ENCODE measurements around the gene CASP3.

CASP3 gene

GRCh38 chr4:184645904-184646610, 3.2 kb downstream of the CASP3 start:
- H4K20me1 ChIP-seq (ENCODE audit: insufficient read depth, low read length): peaks cover 50% of the 10 kb centered on the region
- H3K27ac ChIP-seq (ENCODE audit: low read length): no peak overlapping the region
- H3K4me2 ChIP-seq (ENCODE audit: insufficient read depth, low read length): 0 out of 2 replicates have a peak overlapping the region, but pooled peaks have one; percentile 93
- H3K4me1 ChIP-seq (ENCODE audit: insufficient read depth, low read length): peaks cover 40% of the 10 kb centered on the region
- H3K9ac ChIP-seq (ENCODE audit: low read depth, low read length): no peak overlapping the region
- peaks cover 52% of the 10 kb centered on the region for H3K36me3 ChIP-seq (ENCODE audit: insufficient read depth, low read length)
- no peak for DNase-seq
- H3K79me2 ChIP-seq (ENCODE audit: insufficient read depth, low read length): peaks cover 91% of the 10 kb centered on the region
- H3K4me3 ChIP-seq (ENCODE audit: low read depth in 1 of 2, low read length in 2 of 2): no peak overlapping the region
- ATAC-seq (ENCODE audit: insufficient read depth, low read depth): no peak
- no peak overlapping the region for H2AFZ ChIP-seq (ENCODE audit: low read depth, low read length)
- H3K9me3 ChIP-seq (ENCODE audit: insufficient read depth, low read length, severe bottlenecking): no peaks in the 10 kb centered on the region
- H3K27me3 ChIP-seq (ENCODE audit: insufficient read depth, low read length, poor library complexity): no peaks in the 10 kb centered on the region
- TF ChIP-seq EZH2 (IDR thresholded peaks at IDR 0.05; ENCODE audit: borderline replicate concordance, low read depth, low read length, severe bottlenecking) (no peak), CTCF (IDR thresholded peaks at IDR 0.05; ENCODE audit: borderline replicate concordance, extremely low read depth, low read length, poor library complexity, severe bottlenecking) (no peak)

GRCh38 chr4:184644553-184645307, 4.5 kb downstream of the CASP3 start:
- no peak overlapping the region; the same call in 1 of the 2 replicates for H3K9ac ChIP-seq (ENCODE audit: low read depth, low read length)
- H3K27me3 ChIP-seq (ENCODE audit: insufficient read depth, low read length, poor library complexity): no peaks in the 10 kb centered on the region
- H3K9me3 ChIP-seq (ENCODE audit: insufficient read depth, low read length, severe bottlenecking): no peaks in the 10 kb centered on the region
- peaks cover 62% of the 10 kb centered on the region for H4K20me1 ChIP-seq (ENCODE audit: insufficient read depth, low read length)
- no peak overlapping the region for H2AFZ ChIP-seq (ENCODE audit: low read depth, low read length)
- H3K79me2 ChIP-seq (ENCODE audit: insufficient read depth, low read length): peaks cover 94% of the 10 kb centered on the region
- no peak overlapping the region for H3K4me3 ChIP-seq (ENCODE audit: low read depth in 1 of 2, low read length in 2 of 2)
- H3K27ac ChIP-seq (ENCODE audit: low read length): no peak overlapping the region
- peaks cover 30% of the 10 kb centered on the region for H3K4me1 ChIP-seq (ENCODE audit: insufficient read depth, low read length)
- peaks cover 57% of the 10 kb centered on the region for H3K36me3 ChIP-seq (ENCODE audit: insufficient read depth, low read length)
- no peak for DNase-seq
- ATAC-seq (ENCODE audit: insufficient read depth, low read depth): no peak
- TF ChIP-seq EZH2 (IDR thresholded peaks at IDR 0.05; ENCODE audit: borderline replicate concordance, low read depth, low read length, severe bottlenecking): no peak
- TF ChIP-seq CTCF (IDR thresholded peaks at IDR 0.05; ENCODE audit: borderline replicate concordance, extremely low read depth, low read length, poor library complexity, severe bottlenecking): no peak
- no peak overlapping the region for H3K4me2 ChIP-seq (ENCODE audit: insufficient read depth, low read length)

DNA sequence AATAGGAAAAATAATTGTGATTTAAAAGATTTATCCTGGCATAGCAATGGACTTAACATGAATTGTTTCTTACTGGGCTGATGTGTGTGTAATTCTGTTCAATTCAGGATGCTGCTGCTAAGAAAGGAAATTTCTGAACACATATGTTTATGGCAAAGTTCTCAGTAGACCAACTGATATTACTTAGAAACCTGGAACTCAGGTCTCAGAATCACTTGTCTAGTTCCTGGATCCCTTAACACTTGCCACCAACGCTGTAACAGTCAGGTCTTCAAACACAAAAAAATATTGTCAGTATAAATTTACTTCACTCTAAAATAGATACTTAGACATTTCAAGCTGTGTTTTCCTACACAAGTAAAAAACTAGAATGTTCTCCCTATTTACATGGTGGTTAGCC, 5.5 kb downstream of the CASP3 start:
- TF ChIP-seq CTCF (IDR thresholded peaks at IDR 0.05; ENCODE audit: borderline replicate concordance, extremely low read depth, low read length, poor library complexity, severe bottlenecking) (no peak), EZH2 (IDR thresholded peaks at IDR 0.05; ENCODE audit: borderline replicate concordance, low read depth, low read length, severe bottlenecking) (no peak)
- DNase-seq (no peak), ATAC-seq (ENCODE audit: insufficient read depth, low read depth) (no peak)
- no peaks in the 10 kb centered on the region for H3K27me3 ChIP-seq (ENCODE audit: insufficient read depth, low read length, poor library complexity)
- H3K4me3 ChIP-seq (ENCODE audit: low read depth in 1 of 2, low read length in 2 of 2): no peak overlapping the region
- H3K79me2 ChIP-seq (ENCODE audit: insufficient read depth, low read length): peaks cover 98% of the 10 kb centered on the region
- H3K9me3 ChIP-seq (ENCODE audit: insufficient read depth, low read length, severe bottlenecking): no peaks in the 10 kb centered on the region
- H4K20me1 ChIP-seq (ENCODE audit: insufficient read depth, low read length): peaks cover 70% of the 10 kb centered on the region
- H3K27ac ChIP-seq (ENCODE audit: low read length): 0 out of 2 replicates have a peak overlapping the region, but pooled peaks have one; percentile 13
- H3K4me2 ChIP-seq (ENCODE audit: insufficient read depth, low read length): no peak overlapping the region
- H2AFZ ChIP-seq (ENCODE audit: low read depth, low read length): no peak overlapping the region
- peaks cover 30% of the 10 kb centered on the region for H3K4me1 ChIP-seq (ENCODE audit: insufficient read depth, low read length)
- H3K36me3 ChIP-seq (ENCODE audit: insufficient read depth, low read length): peaks cover 64% of the 10 kb centered on the region
- no peak overlapping the region for H3K9ac ChIP-seq (ENCODE audit: low read depth, low read length)
